Measurements from ENCODE around the gene NOL9. TPM values are rescaled to one million over a fixed set of nuclear protein-coding genes. Genes with fewer than 3 reads are reported as not detected.

NOL9 gene
- total and polyA plus RNA-seq, 2 of the 13 experiments (the other 11 are each of a cell fraction or from before 2014, with no cell fraction given): 18.0 to 24.7 TPM

- 65% methylated on average over 9 of the region's 13 CpGs for WGBS (ENCODE audit: low lambda C conversion rate)
- Histone ChIP-seq H3K36me3 (replicated peaks in 1 of 2; ENCODE audit: control insufficient read depth in 1 of 2, insufficient read depth in 2 of 2, low read length in 2 of 2) (no peaks in the 10 kb centered on the region), H3K79me2 (ENCODE audit: insufficient read depth, low read length) (no peaks in the 10 kb centered on the region), H3K4me1 (ENCODE audit: insufficient read depth, low read length) (peaks cover 37% of the 10 kb centered on the region), H3K9me3 (ENCODE audit: low read length) (no peaks in the 10 kb centered on the region), H3K4me2 (ENCODE audit: low read depth, low read length) (no peak overlapping the region), H3K4me3 (replicated peaks in 1 of 3; ENCODE audit: insufficient read depth in 1 of 3, low read depth in 2 of 3, low read length in 3 of 3) (no peak overlapping the region), H3K9ac (ENCODE audit: insufficient read depth, low read depth, low read length) (no peak overlapping the region), H3K27me3 (ENCODE audit: control insufficient read depth in 1 of 2, insufficient read depth in 2 of 2, low read length in 2 of 2) (peaks cover 12 to 27% of the 10 kb centered on the region in 2 experiments; a peak in 4 of 5 replicates), H3K27ac (ENCODE audit: extremely low read length, insufficient read depth, low read length) (no peak overlapping the region), H4K20me1 (ENCODE audit: insufficient read depth, low read length) (no peaks in the 10 kb centered on the region), H2AFZ (ENCODE audit: low read length) (no peak overlapping the region)
- ATAC-seq: no peak
- in situ Hi-C loops (cut with HindIII; ENCODE audit: extremely low pct_ligation_motif_present, low pct_unique_long_range_greater_than_20kb) (loop anchor here (25.0 kb wide), 1 partner anchor 717 kb away; no protein-coding TSS in a partner anchor), intact Hi-C loops (cut with micrococcal nuclease; ENCODE audit: unreplicated experiment) (no loop called here)
- CTCF ChIA-PET (ENCODE audit: low intra/inter-chr PET ratio, low total read pairs): interaction anchor here (1.1 kb wide), 1 partner anchor 9 kb away, joined by 3 read pairs; no protein-coding TSS in a partner anchor
- POLR2A ChIA-PET: no interaction called here
- no peak for DNase-seq (ENCODE audit: low spot score)
- no TSS peak for BruUV-seq (replicated peaks)
- no peak for FAIRE-seq
- TF ChIP-seq FOXA3 (CRISPR knock-in tag; IDR thresholded peaks at IDR 0.05) (no peak), CREM (IDR thresholded peaks at IDR 0.05) (no peak), CREM (CRISPR knock-in tag; IDR thresholded peaks at IDR 0.05) (no peak), POGZ (CRISPR knock-in tag; IDR thresholded peaks at IDR 0.05) (no peak), FOSL1 (CRISPR knock-in tag; IDR thresholded peaks at IDR 0.05; ENCODE audit: borderline replicate concordance) (no peak), ONECUT2 (CRISPR knock-in tag; IDR thresholded peaks at IDR 0.05) (no peak), CHCHD3 (CRISPR knock-in tag; IDR thresholded peaks at IDR 0.05) (no peak), YY1 (IDR thresholded peaks at IDR 0.05; ENCODE audit: insufficient read depth, insufficient replicate concordance, low read depth, low read length) (no peak), ZBTB7B (CRISPR knock-in tag; IDR thresholded peaks at IDR 0.05) (no peak), ZNF281 (CRISPR knock-in tag; IDR thresholded peaks at IDR 0.05; ENCODE audit: borderline replicate concordance) (no peak), AHDC1 (CRISPR knock-in tag; IDR thresholded peaks at IDR 0.05; ENCODE audit: borderline replicate concordance) (no peak), MTF2 (CRISPR knock-in tag; IDR thresholded peaks at IDR 0.05; ENCODE audit: borderline replicate concordance) (no peak), ARID4A (CRISPR knock-in tag; IDR thresholded peaks at IDR 0.05; ENCODE audit: borderline replicate concordance) (no peak)
These were observed 59.3 kb downstream of the NOL9 start for GRCh38 chr1:6495041-6495441.
